Suppressor macrophage treated with lipopolysaccharide for 1 hour (primary cell): Measurements from ENCODE around the gene TASP1.
"Not testable (repeated sequence)": the region's sequence is repeated elsewhere in the genome, so short reads cannot be mapped to it uniquely, and the experiment has no call there.

ENCODE experiments used
- DNase-seq, 3 donors: peaks; one replicate each; pipeline ENCODE4 v3.0.0-alpha.2; 2020 to 2022

TASP1 gene

DNA sequence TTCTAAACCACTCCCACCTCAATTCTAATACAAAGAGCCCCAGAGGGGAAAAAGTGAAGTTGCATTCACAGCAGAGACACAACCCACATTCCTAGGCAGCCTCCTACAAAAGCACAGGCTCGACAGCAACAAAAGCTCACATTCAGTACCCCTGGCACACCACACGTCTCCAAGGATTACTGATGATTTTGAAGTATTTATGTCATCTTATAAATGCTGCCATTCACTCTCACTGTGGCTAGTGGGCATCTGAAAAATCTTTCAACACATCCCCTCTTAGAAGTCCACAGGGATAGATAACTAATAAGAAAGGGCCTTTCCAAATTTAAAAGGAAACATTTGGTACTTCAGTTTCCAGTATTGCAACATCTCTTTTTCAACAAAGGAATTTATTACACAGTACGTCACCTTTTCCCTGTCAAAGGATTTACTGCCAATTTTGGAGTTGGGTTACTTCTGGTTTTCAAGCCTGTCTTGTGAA is 146.7 kb downstream of the TASP1 start:
- peak; percentile 39 to 76 (median 64) for DNase-seq

DNA sequence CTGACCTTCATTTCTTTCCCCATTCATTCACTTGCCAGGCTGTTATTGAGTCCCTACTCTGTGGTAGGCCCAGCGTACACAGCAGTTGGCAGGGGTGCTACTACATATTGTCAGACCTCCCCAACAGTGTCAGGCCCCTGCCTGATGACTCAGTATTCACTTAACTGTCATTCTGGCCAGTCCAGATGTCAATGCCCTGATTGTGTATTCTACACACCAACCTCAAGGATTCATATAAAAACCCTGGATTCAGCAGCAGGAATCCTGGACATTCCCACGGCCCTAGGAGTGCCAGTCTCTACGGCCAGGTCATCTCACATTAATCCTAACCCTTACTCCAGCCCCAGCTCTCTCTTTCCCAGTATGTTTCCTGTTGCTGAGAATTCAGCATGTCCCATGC is 151.5 kb downstream of the TASP1 start:
- DNase-seq, result no peak

GRCh38 chr20:13486694-13487093 is 152.0 kb downstream of the TASP1 start:
- no peak for DNase-seq

DNA sequence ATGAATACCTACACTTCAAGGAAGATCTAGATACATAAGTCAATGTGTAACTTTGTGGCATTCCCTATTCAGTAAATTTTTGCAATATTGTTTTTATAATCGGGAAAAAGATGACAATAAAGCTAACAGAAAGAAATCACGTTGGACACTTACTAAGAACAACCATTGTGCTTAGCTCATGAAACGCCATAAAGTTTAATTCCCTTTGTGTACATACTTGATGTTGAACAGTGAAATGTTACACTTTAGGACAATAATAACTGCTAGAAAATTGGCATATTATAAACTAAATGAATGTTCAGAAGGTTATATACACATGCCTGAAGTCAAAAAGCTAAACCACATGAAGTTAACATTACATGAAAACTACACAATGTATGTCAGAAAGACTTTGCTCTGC is 153.2 kb downstream of the TASP1 start:
- DNase-seq, result no peak

DNA sequence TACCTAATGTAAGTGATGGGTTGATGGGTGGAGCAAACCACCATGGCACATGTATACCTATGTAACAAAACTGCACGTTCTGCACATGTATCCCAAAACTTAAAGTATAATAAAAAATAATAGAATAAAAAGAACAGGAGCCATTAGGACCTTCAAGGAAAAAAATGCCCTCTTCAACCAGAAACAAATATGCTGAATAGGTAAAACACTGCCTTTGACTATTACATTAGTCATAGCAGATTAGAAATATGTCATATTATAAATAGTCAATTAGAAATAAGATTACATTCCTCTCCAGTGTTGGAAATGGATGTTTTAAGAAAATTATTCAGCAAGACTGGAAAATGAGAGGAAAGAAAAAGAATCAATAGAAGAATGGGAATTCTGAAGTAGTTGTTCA is 153.7 kb downstream of the TASP1 start:
- not testable (repeated sequence) for DNase-seq

DNA sequence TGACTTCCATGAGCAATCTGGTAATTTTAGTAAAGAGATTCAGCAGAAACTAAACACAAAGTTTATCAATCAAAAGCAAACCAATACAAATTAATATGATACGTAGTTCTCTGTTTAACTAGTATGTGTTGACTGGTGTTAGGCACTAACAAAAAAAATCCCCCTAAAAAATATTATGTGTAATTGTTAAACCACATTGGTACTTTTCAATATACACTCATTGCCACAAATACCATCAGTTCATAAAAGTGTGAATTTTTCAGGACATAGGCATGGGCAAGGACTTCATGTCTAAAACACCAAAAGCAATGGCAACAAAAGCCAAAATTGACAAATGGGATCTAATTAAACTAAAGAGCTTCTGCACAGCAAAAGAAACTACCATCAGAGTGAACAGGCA is 155.3 kb downstream of the TASP1 start:
- not testable (repeated sequence) for DNase-seq

- DNase-seq, result no peak
Observed at GRCh38 chr20:13478366-13478765, 160.4 kb downstream of the TASP1 start.

DNA sequence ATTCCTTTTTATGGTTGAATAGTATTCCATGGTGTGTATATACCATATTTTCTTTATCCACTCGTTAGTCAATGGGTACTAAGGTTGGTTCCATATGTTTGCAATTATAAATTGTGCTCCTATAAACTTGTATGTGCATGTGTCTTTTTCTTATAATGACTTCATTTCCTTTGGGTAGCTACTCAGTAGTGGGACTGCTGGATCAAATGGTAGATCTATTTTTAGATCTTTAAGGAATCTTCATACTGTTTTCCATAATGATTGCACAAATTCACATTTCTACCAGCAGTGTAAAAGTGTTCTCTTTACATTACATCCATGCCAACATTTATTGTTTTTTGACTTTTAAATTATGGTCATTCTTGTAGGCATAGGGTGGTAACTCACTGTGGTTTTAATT is 164.3 kb downstream of the TASP1 start:
- no peak for DNase-seq

DNA sequence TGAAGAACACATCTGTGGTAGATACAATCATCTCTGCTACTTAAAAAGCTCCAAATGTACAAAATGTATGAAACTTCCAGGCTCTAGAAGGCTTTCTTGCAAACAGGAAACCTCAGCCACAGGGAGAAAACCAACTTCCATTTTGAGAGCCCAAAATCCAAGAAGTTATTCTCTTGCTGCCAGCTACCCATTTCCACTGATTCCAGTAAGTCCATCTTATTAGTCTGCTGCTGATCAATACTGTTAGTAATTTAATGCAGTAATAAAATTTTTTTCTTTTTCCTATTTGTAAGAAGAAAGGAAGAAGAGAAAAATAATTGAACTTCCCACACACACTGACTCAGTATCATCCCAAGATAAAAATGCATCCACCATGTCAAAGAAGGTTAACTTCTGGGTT is 169.5 kb downstream of the TASP1 start:
- DNase-seq, result no peak

DNA sequence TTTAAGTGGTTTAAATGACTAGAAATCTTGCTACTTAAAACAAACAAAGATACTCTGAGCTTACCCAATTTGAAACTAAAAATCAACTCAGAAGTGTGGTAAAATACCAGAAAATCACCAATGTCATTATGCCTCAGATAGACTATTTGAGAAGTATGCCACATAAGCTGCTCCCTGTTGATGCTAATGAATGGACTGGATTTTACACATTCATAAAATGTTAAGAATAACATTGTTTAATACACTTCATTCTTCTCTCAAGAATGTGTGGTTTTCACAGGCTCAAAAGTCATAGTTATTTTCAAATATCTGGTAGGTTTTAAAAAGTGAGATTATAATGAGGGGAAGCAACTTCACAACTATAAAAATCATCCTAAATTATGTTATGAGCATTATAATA is 170.6 kb downstream of the TASP1 start:
- DNase-seq, result no peak

DNA sequence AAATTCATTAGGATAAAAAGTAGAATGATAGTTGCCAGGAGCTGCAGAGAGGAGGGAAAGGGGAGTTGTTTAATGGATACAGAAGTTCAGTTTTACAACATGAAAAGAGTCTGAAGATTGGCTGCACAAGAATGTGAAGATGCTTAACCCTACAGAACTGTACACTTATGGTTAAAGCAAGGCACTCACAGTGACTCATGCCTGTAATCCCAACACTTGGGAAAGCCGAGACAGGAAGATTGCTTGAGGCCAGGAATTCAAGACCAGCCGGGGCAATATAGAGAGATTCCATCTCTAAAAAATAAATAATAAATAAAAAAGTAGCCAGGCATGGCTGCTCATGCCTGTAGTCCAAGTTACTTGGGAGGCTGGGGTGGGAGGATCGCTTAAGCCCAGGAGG is 174.0 kb downstream of the TASP1 start:
- DNase-seq, result no peak

DNA sequence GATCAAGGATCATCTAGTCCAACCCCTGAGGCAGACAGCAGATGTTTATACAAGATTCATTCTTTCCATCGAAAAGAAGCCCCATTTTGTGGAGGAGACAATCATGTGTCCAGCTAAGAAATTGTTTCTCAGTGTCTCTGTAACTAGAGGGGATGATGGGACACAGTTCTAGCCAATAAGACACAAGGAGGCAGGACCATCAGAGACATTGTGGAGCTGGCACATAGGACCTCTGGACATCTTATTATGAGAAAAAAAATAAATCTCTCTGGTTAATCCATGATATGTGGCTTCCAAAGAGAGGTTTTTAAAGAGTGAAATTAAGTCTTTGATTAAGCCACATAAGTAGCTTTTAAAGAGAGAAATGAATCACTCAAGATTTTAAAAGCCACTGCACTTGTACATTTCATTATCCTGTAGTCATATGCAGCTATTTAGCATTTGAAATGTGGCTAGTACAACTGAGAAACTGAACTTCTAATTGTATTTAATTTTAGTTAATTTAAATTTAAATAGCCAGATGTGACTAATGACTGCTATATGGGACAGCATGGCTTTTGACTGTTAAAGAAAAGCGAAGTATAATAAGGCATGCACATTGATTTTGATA is 176.8 kb downstream of the TASP1 start:
- DNase-seq, result no peak

DNA sequence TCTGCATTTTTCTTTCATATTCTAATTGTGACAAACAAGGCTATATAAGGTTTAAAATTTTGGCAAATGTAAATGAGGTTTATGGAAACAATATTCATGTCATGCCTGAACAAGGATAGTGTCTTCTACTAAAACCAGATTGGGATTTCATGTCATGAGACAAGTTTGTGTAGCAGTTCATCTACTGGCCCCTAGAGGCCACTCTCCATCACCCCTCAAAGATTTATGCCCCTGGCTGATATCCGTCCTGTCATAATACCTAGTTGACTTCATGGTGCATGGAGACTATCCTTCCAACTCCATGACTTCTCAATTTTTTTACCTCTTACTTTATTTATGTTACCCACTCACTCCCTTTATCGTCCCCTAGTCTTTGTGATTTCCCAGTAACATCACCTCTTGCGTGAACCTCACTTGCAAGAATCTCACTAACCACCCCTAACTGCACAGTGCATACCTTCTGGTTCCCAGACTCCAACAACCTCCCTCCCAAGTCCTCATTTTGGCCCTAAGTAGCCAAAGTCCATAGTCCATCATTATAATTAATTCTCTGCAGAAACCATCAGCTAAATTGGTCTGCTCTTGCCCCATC is 179.8 kb downstream of the TASP1 start:
- DNase-seq, result peak; percentile 39 to 50 (median 49)

GRCh38 chr20:13457487-13457886 is 181.2 kb downstream of the TASP1 start:
- DNase-seq, result no peak

DNA sequence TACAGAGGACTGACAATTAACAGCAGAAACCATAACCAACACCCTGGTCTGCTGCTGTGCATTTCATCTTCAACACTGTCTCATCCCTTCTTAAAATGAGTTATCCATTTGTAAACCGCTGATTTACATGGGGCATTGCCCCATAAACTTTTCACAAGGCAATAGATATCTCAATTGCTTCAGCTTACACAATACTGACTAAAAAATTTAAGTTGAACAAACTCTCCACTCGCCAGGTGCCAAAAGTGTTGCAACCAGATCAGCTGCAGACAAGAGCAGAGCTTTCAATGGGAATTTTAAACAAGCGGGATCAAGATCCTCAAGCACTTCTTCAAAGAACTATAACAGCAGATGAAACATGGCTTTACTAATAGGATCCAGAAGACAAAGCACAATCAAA is 183.0 kb downstream of the TASP1 start:
- DNase-seq, result no peak

GRCh38 chr20:13453367-13453766 is 185.4 kb downstream of the TASP1 start:
- no peak for DNase-seq

- no peak for DNase-seq
Observed at GRCh38 chr20:13452470-13453124, 186.1 kb downstream of the TASP1 start.

GRCh38 chr20:13449868-13450434 is 188.8 kb downstream of the TASP1 start:
- DNase-seq, result peak in 1 of 3 donors; percentile 8

GRCh38 chr20:13447385-13448180 is 191.1 kb downstream of the TASP1 start:
- no peak for DNase-seq

DNA sequence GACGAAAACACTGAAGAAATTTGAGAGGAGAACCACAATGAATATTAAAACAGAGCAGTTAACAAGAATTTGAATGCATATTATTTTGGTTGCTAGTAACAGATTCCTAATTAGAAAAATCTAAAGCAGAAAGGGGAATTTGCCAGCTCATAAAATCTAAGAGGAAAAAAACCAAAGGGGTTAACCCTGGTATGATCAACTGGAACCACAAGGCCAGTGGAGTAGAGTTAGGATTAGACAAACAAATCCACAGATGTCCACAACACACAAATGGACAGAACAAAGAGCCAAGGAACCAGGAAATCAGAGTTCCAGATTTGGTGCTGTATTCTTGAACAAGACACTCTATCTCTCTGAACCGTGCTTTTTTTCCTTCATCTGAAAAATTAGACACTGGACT is 195.0 kb downstream of the TASP1 start:
- DNase-seq, result no peak

- DNase-seq, result no peak
Observed at GRCh38 chr20:13442986-13443385, 195.7 kb downstream of the TASP1 start.

DNA sequence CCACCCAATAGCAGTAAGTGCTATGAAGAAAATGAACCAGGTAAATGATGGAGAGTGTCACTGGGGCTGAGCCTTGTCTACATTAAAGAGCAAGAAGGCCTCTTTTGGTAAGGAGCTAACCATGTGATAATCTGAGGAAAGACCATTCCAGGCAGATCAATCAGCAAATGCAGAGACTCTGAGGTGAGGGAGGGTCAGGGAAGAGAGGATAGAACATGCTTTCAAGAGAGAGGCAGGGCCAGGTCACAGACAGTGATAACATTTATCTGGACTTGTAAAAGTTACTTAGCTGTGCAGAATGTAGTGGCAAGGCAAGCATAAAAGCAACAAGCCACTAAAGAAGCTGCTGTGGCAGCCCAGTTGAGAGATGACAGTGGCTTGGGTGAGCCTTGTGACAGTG is 197.3 kb downstream of the TASP1 start:
- DNase-seq, result no peak

- DNase-seq, result no peak
Observed at GRCh38 chr20:13436530-13436929, 202.2 kb downstream of the TASP1 start.
